Activated T-cell treated with anti-CD3 and anti-CD28 coated beads for 1 hour (primary cell): ENCODE measurements around the gene EIF4G1.
A peak's percentile ranks its signal among the peaks of the same experiment; 100 is the strongest.

ENCODE experiments used
- DNase-seq: peaks from one replicate; pipeline ENCODE4 v3.0.0-alpha.2; 2020; ENCODE audit warnings: low read depth

Gene EIF4G1

DNA sequence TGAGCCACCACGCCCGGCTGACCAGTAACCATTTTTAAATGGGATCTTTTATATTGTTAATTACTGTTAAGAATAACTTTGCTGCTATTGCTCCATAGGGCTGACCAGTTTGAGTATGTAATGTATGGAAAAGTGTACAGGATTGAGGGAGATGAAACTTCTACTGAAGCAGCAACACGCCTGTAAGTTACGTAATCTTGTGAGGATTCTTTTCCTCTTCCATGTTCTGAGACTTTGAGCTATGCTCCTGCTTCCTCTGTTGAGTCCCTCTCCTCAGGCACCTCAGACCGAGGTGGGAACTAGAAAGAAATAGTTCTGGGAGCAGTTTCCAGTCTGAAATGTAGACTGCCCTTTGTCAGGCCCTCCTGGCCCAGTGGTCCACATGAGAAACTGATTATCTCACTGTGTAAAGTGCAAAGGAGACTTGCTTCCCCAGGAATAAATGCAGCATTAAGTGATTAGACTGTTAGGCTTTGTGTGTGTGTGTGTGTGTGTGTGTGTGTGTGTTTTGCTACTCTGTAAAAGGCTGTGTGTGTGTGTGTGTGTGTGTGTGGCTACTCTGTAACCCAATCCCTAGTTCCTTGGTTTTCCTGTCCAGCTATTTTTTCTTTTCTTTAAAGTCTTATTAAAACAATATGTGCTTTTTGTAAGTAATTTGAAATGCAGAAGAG is 52.3 kb downstream of the EIF4G1 start:
- DNase-seq = no peak

DNA sequence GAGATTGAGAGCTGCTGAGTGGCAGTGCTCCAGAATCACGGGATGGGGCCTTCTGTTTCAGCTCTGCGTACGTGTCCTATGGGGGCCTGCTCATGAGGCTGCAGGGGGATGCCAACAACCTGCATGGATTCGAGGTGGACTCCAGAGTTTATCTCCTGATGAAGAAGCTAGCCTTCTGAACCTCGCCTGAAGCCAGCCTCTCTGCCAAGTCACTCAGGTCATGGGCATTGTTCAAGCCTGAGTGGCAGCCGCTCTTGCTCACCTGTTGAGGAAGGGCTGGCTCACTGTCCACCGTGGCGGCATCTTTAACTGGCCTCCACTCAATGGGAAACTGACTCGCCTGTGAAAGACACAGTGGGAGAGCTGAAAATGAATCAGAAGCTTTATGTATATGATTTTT is 53.7 kb downstream of the EIF4G1 start:
- DNase-seq = no peak

DNA sequence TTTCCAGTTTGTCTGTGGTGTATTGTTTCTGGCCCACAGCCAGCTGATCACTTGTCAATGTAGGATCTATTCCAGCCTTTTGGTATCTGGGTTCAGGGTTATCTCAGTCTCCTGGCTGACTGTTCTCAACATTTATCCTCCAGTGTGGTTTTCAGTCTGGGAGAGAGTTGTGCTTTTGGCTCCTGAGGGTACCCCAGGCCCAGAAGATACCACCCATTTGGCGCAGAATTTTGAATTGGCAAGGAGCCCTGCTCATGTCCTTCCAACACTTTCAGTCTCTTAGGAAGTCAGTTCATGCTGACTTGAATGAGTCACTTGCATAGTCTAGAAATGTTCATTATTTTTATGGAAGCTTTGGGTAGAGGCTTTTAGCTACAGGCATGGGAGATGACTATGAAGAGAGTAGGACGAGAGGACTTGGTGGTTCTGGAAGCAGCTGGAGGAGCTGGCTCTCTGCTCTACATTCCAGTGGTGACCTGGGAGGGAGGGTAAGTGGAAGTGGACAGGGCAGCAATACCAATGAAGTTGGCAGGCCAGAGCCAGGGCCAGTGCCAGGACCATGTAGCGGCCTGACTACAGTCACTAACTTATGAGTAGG is 54.3 kb downstream of the EIF4G1 start:
- no peak for DNase-seq

DNA sequence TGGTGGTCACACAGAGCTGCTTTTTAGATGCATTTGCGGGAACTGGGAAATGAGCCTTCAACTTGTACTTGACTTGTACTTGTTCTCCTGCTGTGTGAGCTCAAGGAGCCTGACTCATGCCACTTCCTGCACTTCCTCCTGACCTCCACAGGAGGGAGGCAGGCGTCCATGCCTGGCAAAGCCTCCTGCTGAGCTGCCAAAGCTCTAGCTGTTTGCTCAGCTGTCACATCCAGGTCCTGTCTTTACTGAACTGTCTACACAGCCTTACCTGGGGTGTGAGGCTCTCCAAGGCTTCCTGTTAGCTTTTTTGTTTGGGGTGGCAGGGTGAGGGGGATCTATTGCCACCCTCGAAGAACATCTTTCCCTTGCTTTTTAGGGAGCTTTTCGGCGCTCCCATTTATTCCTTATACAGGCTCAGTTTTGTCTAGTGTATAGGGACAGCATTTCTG is 57.2 kb downstream of the EIF4G1 start:
- peak; percentile 45 for DNase-seq

DNA sequence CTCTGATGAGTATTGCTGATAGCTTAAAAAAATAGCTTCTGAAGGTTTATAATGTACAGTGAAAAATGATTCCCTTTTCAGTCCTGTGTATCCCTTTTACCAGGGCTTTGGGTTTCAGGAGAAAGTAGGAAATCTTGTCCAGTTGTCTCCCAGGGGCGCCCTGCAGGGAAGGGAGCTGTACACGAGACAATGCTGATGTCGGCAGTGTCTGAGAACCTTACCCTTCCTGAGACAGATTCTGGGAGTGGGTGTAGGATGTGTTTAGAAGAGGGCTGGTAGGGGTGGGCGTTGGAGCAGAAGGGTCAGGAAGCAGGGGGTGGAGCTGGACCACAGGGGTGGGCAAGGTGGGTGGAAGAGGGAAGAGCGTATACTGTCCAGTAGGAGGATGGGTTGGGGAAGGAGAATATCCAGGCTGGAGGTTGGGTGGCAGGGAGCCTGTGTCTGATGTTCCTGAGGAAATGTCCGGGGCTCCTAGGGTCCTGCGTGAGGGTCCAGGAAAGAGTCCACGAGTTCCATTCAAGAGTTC is 58.0 kb downstream of the EIF4G1 start:
- DNase-seq = no peak

DNA sequence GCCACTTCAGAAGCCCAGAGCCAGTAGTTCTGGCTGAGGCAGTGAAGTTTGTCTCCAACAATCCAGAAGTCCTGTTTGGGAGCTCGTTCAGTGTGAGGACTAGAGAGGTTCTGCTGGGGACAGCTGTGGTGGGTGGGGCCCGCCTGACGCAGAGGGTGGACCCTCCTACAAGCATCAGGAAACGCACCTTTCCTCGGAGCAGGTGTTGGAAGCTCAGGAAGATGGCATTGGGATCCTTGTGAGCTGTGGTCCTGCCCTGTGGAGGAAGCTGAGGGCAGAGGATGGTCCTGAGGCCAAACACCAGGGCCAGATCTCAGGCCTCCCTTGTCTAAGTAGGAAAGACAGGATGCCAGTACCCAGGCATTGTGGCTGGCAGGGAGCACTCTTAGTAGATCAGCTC is 58.5 kb downstream of the EIF4G1 start:
- DNase-seq = no peak

DNA sequence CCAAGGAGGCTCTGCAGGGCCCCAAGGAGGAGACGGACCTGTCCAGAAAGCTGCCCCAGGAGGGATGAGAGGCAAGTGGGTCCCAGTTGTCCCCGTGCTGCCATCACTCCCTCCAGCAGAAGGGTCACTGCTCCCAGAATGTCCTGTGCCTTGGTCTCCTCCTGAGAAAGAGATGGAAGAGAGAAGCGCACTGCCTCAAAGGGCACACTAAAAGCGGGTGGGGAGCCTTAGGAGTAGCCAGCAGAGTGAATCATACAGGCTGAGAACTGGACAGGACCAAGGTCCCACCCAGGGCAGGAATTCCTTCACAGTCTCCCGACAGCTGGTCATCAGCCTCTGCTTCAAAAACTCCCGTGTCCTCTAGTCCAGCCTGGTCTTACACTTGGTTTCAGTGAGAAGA is 59.0 kb downstream of the EIF4G1 start:
- no peak for DNase-seq

DNA sequence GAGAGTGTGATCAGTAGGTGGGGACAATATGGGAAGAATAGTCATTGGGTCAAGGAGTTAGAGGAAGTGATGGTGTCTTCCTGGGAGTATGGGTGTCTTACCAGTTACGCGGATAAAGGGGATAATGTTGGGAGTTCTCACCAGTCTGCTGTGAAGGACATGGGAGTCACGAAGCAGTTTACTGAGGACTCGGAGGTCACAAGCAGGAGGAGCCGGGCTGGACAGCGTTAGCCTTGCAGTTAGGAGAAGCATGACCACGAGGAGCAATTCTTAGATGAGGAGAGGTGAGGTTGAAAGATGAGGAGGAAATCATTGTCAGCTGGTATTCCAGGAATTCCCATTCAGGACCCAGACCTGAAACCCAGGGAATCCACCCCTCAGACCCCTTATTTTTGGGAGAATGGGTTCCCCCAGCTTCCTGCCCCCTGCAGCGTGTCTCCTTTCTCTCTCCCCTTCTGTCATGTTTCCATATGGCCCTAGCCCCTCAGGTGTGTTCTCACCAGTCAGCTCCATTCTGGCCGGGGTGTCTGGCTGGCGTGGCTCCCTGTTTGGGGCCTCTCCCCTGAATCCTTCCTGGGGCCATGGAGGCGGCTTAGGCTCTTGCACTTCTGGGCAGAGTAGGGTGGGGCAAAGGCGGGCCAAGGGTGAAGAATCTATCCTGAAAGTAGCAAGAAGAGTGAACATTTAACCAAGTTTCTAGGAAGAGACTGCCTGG is 61.5 kb downstream of the EIF4G1 start:
- DNase-seq = no peak

DNA sequence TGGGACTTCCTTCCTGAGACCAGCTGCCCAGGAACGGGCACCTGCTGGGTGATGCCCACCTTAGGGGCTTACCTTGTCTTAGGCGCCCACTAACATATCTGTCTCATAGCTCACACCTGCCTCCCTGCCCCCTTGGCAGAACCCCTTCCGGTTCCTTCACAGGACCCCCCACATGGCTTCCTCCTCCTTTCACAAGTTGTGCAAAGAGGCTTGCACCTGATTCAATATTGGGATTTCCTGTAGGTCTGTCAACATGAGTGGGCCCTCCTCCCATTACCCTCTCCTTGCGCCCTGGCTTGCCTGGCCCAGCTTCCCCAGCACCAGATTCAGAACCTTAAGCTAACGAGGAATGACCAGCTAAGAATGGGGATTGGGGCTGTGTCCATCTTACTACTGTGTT is 63.0 kb downstream of the EIF4G1 start:
- DNase-seq = no peak

DNA sequence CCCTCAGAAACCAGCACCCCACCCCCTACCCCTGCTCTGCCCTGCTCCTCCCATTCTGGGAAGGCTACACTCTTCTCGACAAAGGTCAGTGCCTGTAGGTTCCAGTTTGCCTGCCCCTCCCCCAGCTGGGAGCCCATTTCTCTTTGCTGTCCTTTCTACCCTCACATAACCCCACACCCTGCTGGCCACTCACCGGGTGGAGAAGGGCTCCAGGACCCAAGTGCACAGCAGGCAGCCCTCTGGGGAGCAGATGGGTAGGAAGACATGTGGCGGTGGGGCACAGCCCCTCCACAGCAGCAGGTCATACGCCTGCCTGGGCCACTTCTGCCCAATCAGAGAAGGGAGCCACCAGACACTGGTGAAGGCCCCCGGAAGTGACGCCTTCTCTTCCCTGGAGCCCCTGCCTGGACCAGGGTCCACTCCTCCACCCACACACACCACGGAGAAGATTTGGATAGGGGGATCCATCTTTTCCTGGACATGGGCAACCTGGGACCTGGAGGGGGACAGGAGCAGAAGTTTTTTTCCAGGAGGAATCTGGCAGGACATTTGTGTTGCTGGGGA is 63.6 kb downstream of the EIF4G1 start, which contains the start of gene THPO:
Gene THPO (minus strand): TSS at position 326 of the 564 bp plus-strand sequence. CDS start 1,948 bp downstream, outside the sequence.
- DNase-seq = no peak

DNA sequence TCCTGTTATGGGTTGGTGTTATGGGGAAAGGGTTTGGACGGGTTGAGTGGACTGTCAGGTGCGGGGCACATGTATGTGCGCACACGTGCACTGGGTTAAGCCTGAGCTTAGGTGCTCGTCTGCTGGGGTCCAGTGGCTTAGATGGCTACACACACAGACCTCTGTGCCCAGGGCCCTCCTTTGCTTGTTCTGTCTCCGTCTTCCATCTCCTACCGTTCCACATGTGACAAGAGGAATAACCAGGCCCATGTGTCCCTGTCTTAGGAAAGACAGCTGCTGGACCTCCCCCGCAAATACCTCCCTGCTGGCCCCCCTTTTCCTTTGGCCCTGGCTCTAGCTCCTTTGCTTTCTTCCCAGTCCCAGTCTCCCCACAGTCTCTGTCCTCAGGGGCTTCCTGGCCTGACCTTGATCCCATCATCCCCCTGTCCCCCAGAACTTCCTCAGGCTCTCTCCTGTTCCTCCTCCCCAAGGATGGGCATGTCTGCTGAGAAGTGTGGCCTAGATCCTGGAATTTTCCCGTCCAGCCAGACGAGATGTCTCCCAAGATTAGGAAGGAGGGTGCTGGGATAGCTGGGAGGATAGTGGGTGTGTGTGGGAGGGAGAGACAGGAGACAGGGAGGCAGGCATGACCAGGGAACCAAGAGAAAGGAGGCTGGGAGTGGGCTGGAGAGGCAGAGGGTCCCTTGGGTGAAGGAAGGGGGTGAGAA is 64.4 kb downstream of the EIF4G1 start:
- no peak for DNase-seq

DNA sequence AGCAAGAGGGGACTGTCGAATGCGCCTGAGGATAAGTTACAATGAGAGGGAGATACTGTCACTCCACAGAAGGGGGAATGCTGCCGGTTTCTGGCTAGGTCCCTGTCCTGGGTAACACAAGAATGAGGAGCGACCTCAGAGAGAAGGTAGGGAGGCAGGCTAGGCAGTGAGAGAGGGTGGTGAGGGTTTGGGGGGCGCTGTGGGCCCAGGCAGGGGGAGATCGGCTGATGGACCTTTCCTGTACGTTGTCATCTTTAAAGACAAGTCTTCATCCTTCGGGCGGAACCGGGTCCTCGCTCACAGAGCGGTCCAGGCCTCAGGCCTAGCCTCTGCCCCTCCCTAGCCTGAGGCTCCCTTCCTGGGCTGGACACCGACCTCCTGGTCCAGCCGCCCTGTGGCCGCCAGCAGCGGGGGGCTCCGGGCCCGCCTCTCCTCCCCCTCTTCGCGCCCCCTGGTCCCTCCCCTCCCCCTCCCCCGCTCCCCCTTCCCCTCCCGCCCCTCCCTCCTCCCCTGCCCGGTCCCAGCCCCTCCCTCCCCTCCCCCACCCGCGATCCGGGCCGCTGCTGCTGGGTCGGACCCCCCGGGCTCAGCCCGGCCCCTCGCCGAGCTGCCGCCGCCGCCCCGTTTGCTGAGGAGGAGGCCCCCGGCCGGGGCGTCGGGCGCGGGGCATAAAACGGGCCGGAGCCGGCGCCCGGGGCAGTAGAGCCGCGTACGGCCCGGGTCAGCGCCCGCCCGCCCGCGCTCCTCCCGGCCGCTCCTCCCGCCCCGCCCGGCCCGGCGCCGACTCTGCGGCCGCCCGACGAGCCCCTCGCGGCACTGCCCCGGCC is 65.2 kb downstream of the EIF4G1 start, which contains the start of gene CHRD:
Gene CHRD (plus strand): TSS at position 697 of the 827 bp plus-strand sequence. CDS start 265 bp downstream, outside the sequence.
- no peak for DNase-seq

DNA sequence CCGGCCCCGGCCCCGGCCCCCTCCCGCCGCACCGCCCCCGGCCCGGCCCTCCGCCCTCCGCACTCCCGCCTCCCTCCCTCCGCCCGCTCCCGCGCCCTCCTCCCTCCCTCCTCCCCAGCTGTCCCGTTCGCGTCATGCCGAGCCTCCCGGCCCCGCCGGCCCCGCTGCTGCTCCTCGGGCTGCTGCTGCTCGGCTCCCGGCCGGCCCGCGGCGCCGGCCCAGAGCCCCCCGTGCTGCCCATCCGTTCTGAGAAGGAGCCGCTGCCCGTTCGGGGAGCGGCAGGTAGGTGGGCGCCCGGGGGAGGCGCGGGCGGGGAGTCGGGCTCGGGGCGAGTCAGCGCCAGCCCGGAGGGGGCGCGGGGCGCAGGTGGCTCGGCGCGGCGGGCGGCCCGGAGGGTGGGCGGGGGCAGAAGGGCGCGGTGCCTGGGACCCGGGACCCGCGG is 65.8 kb downstream of the EIF4G1 start:
- DNase-seq = no peak

DNA sequence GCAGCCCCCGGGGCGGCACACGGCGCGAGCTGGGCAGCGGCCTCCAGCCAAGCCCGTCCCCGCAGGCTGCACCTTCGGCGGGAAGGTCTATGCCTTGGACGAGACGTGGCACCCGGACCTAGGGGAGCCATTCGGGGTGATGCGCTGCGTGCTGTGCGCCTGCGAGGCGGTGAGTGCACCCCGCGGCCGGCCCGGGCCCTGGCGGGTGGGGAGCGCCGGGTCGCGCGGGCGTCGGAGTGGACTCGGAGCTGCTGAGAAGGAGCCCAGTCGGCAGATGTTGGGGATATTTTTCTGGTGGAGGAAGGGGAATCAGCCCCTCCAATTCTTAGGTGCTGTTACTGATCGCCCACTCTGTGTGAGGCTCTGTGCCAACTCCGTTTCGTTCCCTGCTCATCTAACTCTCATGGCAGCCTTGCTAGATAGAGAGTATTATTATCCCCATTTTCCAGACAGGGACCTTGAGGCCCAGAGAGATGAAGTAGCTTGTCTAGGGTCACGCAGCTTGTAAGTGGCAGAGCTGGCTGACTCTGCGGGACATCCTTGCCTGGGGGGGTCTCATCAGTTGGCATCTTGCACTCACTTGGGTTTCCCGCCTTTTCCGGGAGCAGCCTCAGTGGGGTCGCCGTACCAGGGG is 66.3 kb downstream of the EIF4G1 start:
- no peak for DNase-seq

DNA sequence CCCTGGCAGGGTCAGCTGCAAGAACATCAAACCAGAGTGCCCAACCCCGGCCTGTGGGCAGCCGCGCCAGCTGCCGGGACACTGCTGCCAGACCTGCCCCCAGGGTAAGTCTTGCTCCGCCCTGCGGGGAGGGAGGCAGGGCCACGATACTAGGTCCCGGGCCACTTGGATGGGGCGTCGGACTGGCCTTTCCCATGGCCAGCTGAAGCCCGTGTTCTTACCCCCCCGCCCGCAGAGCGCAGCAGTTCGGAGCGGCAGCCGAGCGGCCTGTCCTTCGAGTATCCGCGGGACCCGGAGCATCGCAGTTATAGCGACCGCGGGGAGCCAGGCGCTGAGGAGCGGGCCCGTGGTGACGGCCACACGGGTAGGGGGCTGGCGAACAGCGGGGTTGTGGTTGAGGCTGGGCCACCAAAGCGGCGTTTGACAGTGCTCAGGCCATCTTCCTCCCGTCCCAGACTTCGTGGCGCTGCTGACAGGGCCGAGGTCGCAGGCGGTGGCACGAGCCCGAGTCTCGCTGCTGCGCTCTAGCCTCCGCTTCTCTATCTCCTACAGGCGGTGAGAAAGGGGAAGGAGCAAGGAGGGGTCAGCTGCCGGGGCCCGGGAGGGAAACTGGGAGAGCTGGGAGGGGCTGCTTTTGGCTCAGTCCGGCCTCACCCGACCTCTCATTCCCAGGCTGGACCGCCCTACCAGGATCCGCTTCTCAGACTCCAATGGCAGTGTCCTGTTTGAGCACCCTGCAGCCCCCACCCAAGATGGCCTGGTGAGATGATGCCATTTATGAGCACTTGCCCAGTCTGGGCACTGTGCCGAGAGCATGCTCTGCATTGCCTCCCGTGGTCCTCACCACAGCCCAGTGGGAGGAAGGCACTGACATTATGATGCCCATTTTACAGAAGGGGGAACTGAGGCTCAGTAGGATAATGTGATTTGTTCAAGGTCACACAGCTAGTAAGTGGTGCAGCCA is 67.1 kb downstream of the EIF4G1 start:
- no peak for DNase-seq

DNA sequence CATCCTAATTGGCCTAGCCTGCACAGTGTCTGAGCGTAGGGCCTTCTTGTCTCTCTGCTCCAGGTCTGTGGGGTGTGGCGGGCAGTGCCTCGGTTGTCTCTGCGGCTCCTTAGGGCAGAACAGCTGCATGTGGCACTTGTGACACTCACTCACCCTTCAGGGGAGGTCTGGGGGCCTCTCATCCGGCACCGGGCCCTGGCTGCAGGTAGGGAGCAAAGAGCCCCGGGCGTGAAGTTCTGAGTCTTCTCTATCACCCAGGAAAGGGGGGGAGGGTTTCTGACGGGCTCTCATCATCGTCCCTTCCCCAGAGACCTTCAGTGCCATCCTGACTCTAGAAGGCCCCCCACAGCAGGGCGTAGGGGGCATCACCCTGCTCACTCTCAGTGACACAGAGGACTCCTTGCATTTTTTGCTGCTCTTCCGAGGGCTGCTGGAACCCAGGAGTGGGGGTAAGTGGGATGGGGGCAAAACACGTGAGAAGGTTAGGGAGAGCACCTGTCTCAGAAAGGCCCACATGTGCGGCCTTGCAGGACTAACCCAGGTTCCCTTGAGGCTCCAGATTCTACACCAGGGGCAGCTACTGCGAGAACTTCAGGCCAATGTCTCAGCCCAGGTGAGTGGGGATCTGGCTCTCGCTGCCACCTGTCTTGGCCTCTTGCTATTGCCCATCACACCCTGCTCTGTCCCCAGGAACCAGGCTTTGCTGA is 68.1 kb downstream of the EIF4G1 start:
- DNase-seq = no peak

DNA sequence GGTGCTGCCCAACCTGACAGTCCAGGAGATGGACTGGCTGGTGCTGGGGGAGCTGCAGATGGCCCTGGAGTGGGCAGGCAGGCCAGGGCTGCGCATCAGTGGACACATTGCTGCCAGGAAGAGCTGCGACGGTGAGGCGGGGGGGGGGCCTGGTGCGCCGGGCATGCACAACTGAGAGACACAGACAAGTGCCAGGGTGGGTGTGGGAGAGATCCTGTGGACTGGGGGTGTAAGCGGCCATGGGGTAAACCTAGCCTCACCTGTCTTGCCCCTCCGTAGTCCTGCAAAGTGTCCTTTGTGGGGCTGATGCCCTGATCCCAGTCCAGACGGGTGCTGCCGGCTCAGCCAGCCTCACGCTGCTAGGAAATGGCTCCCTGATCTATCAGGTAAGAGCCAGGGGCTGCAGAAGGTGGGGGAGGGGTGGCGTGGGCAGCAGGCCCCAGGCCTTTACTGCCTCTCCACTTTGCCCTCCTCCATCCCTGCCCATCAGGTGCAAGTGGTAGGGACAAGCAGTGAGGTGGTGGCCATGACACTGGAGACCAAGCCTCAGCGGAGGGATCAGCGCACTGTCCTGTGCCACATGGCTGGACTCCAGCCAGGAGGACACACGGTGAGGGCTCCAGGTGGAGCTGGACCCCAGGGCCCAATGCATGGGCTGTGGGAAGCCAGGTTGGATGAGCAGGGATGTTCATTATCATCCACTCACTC is 68.8 kb downstream of the EIF4G1 start:
- DNase-seq = no peak

DNA sequence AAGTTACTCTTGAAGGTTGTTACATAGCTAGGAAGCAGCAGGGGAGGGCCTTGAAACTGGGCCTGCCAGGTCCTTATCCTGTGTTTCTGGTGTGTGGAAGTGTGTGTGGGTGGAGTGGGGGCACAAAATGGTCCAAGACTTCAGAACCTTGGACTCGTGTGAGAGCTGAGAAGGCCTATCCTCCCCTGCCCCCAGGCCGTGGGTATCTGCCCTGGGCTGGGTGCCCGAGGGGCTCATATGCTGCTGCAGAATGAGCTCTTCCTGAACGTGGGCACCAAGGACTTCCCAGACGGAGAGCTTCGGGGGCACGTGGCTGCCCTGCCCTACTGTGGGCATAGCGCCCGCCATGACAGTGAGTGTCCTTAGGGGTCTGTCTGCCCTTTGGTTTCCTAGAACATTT is 69.9 kb downstream of the EIF4G1 start:
- DNase-seq = no peak
